Measurements from ENCODE around the gene PACRG. TPM values are rescaled to one million over a fixed set of nuclear protein-coding genes. Genes with fewer than 3 reads are reported as not detected.

PACRG gene
- total RNA-seq, 1 experiment from 2014 or later = 0.26 TPM

DNA sequence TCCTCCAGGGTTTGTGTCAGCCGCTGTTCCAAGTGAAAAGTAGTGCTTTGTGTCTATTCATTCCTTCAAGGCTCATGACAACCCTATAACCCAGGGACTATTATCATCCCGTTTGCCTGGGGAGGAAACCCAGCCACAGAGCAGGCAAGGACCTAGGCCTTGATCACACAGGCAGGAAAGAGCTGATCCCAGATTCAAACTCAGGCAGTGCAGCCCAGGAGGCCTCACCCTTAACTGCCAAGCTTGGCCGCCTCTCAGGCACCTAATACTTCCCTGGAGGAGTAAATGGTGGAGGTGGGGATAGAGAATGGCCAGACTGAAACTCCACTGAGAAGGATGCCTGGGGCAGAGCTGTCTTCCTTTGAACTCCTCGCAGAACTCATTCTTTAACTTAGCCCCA lies 471.6 kb downstream of the PACRG start:
- Mint-ChIP-seq H3K27me3 (ENCODE audit: low read depth) (peaks cover 1% of the 10 kb centered on the region; the same call in 1 of the 2 replicates), H3K36me3 (ENCODE audit: insufficient read depth in 1 of 3, low read depth in 3 of 3) (no peaks in the 10 kb centered on the region), H3K27ac (no peak overlapping the region; a peak in 1 of 7 replicates), H3K4me1 (peaks cover 14 to 17% of the 10 kb centered on the region in 2 experiments), H3K4me3 (no peak overlapping the region), H3K9me3 (no peaks in the 10 kb centered on the region; a peak in 1 of 5 replicates)
- Histone ChIP-seq H3K4ac (ENCODE audit: low read depth, low read length) (no peak overlapping the region), H3K4me2 (ENCODE audit: insufficient read depth, insufficient read length, low read length) (no peak overlapping the region), H2BK5ac (ENCODE audit: insufficient read length, low read length) (no peak overlapping the region), H3K27ac (ENCODE audit: insufficient read length, low read depth, low read length) (no peak overlapping the region), H2BK15ac (ENCODE audit: low read depth, low read length) (no peak overlapping the region), H2BK120ac (ENCODE audit: low read depth, low read length, poor library complexity, severe bottlenecking) (no peak overlapping the region), H3K23me2 (ENCODE audit: insufficient read length, low read depth, low read length, poor library complexity, severe bottlenecking) (no peaks in the 10 kb centered on the region), H2BK12ac (ENCODE audit: insufficient read length, low read depth, low read length) (no peak overlapping the region), H3T11ph (ENCODE audit: low read length) (no peak overlapping the region), H4K5ac (ENCODE audit: insufficient read length, low read depth, low read length) (no peak overlapping the region), H3K27me3 (ENCODE audit: insufficient read depth, low read length) (no peaks in the 10 kb centered on the region), H3K4me1 (ENCODE audit: insufficient read depth, low read length) (no peaks in the 10 kb centered on the region), H3K9me3 (ENCODE audit: control insufficient read depth, low read depth, low read length) (no peaks in the 10 kb centered on the region), H2AK5ac (ENCODE audit: insufficient read length, low read length) (no peak overlapping the region), H3K18ac (ENCODE audit: insufficient read length, low read depth, low read length) (no peak overlapping the region), H3K9ac (ENCODE audit: extremely low read depth, insufficient read length, low read length) (no peak overlapping the region), H2AFZ (ENCODE audit: low read length) (no peak overlapping the region), H3K56ac (ENCODE audit: insufficient read length, low read depth, low read length) (no peak overlapping the region), H3K23ac (ENCODE audit: insufficient read length, low read depth, low read length) (no peak overlapping the region), H3K14ac (ENCODE audit: insufficient read depth, low read length) (no peak overlapping the region), H3K79me1 (ENCODE audit: insufficient read depth, low read depth, low read length, poor library complexity, severe bottlenecking) (no peaks in the 10 kb centered on the region), H3K79me2 (ENCODE audit: insufficient read depth, low read length) (no peaks in the 10 kb centered on the region), H4K20me1 (ENCODE audit: control insufficient read depth, insufficient read depth, insufficient read length) (no peaks in the 10 kb centered on the region), H2BK20ac (ENCODE audit: low read depth, low read length, poor library complexity, severe bottlenecking) (no peak overlapping the region), H4K91ac (ENCODE audit: insufficient read length, low read depth, low read length) (no peak overlapping the region), H4K8ac (replicated peaks; ENCODE audit: insufficient read length, low read depth, low read length) (no peak overlapping the region)
- TF ChIP-seq, protein P1, sequence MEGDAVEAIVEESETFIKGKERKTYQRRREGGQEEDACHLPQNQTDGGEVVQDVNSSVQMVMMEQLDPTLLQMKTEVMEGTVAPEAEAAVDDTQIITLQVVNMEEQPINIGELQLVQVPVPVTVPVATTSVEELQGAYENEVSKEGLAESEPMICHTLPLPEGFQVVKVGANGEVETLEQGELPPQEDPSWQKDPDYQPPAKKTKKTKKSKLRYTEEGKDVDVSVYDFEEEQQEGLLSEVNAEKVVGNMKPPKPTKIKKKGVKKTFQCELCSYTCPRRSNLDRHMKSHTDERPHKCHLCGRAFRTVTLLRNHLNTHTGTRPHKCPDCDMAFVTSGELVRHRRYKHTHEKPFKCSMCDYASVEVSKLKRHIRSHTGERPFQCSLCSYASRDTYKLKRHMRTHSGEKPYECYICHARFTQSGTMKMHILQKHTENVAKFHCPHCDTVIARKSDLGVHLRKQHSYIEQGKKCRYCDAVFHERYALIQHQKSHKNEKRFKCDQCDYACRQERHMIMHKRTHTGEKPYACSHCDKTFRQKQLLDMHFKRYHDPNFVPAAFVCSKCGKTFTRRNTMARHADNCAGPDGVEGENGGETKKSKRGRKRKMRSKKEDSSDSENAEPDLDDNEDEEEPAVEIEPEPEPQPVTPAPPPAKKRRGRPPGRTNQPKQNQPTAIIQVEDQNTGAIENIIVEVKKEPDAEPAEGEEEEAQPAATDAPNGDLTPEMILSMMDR (conservative IDR thresholded peaks at IDR 0.05) = no peak
- DNase-seq = no peak
- no CpG with 5 or more reads among the region's 4 CpGs for WGBS (ENCODE audit: extremely low coverage, insufficient read length, low lambda C conversion rate)
